SW480 (cell line): ENCODE results near the gene PLEKHG5.

Experiments used
- DNase-seq: peaks from one replicate; pipeline ENCODE4 v3.0.0-alpha.2; 2016; ENCODE audit warnings: low spot score

Gene PLEKHG5

DNA sequence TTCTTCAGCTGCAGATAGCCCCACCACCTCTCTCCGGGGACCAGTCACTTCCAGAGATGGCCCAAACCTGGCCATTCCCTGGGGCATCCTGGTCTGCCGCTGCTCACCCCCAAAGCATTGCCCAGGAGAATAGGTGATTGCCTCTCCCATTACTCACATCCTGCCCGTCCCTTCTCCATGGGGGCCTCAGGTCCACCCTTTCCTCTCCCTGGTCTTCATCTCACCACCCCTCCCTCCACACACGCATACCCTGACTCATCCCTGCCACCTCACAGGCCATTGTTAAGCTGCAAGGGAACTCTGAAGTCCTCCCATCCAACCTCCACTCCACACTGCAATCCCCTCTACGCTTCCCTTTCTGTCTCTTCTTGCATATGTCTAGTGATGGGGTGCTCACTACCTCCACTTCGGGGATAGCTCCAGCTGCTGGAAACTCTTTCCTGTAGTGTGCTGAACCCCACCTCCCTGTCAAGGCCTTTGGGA lies at the start of gene PLEKHG5:
TSS of gene PLEKHG5 (minus strand) at position 188 of the 483 bp plus-strand sequence. CDS start 14,096 bp downstream, outside the sequence.
- DNase-seq = peak; percentile 89

GRCh38 chr1:6538956-6539355 lies 47.5 kb upstream of the PLEKHG5 start:
- no peak for DNase-seq

- DNase-seq = no peak
Measured at GRCh38 chr1:6536291-6536690, 44.8 kb upstream of the PLEKHG5 start.

DNA sequence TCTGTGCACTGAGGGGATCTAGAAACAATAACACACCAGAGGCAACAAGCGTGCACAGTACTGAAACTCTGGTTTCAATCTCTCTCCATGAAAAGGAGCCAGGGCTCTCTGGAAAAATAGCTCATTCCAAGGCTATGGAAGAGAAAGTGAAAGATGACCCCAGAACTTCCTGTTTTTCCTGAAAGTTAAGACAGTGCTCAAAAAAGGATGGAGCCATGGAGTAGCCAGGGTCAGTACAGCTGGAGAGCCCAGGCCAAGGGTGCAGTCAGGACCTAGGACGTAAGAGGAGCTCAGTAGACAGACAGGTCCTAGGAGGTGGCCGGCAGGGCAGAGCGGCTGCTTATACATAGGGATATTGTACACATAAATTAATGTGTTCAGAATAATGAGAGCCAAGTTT lies 43.7 kb upstream of the PLEKHG5 start:
- no peak for DNase-seq

GRCh38 chr1:6534248-6534822 lies 42.9 kb upstream of the PLEKHG5 start:
- no peak for DNase-seq

DNA sequence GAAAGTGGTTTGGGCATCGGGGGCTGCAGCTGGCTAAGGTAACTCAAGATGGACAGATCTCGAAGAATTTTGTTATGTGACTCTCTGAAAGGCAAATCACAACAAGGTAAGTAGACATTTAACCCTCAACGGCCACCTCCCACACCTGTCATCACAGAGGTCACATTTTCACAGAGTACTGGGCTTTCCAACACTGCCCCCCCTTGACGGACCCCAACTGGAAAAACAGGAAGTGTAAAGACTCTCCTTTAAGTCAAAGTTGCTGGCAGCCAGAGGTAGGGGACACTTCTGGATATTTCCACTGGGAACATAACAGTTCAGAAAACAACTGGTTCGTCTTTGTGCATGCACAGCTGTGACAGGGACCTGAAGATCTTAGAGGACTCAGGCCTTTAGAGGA lies 40.5 kb upstream of the PLEKHG5 start:
- DNase-seq = no peak

DNA sequence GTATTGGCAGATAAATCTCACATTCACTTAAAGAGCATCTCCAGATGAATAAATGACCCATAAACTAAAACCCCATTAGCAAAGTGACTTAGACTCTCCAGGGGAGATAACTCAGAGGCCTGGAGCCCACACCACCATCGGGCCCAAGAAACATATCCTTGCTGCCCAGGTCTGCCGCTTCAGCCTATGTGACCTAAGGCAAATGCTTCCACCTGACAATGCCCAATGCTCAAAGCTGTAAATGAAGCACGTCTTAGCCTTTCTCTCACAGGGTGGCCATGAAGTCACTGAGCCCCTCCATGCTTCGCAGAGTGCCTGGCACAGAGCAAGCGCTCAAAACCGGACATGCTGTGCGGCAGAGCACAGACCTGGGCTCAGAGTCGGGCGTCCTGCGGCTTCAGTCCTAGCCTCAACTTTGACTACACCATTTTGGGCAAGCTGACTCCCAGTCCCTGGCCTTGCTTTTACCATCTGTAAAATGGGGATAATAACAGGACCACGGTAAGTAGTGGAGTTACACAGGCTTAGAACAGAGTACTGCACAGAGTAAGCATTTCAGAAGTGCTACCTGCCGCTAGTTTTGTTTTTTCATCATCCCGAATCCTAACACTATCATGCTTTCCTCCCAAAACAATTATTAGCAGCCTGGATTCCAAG lies 39.2 kb upstream of the PLEKHG5 start:
- DNase-seq = no peak

DNA sequence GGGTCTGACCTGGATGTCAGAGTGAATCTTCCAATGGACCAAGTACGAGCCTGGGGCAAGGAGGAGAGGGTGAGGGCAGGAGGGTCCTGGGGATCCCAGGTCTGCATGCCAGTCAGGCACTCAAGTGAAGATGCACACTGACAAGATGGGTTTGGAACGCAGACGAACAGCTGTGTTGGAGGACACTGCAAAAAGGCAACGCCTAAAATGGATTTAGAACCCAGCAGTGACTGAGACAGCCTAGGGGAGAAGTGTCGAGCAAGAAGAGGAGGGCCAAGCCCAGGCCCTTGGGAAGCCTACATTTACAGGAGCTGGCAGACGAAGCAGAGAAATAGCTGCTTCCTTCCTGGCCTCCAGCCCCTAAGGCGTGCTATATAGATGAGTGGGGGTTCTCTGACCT lies 37.0 kb upstream of the PLEKHG5 start:
- no peak for DNase-seq

- DNase-seq = no peak
Measured at GRCh38 chr1:6526316-6526715, 34.8 kb upstream of the PLEKHG5 start.

GRCh38 chr1:6523566-6523965 lies 32.1 kb upstream of the PLEKHG5 start:
- peak; percentile 66 for DNase-seq

- DNase-seq = no peak
Measured at GRCh38 chr1:6521536-6521935, 30.1 kb upstream of the PLEKHG5 start.

- no peak for DNase-seq
Measured at GRCh38 chr1:6519935-6520671, 28.6 kb upstream of the PLEKHG5 start.

DNA sequence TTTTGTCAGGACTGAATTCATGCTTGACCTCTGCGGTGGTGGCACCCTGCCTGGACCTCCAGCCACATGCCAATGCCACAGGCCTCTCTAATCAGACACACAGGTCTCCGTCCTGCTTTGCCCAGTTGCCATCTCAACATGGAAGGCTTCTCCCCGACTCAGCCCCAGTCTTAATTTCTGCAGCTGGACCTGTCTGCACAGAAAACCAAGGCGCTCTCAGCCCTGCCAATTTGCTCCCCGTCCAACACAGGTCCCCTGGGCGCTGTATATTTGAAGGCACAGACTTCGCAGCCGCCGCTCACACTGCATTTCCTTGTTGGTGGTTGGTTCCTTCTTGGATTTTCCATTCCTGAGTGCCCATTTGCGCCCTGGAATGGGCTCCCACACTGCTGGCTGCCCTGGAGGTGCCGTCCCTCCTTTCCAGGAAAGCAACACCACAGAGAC lies 28.0 kb upstream of the PLEKHG5 start:
- DNase-seq = no peak

DNA sequence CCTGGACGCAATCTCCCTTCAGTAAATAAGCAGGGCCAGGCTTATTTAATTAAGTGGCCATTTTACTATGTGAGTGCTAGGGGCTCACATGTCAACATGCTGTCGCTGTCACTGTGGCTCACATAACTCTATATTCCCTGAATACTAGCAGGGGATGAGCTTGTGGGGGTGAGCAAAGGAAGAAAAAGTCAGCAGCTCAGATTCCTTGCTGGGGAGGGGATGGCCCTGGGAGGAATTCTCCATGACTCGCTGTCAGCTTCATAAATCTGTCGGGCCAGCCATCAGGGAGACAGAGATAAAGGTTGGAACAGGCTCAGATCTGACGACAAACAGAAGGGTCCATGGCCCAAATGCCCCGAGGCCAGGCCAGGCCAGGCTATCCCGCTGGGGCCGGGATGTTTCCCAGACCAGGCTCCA lies 26.0 kb upstream of the PLEKHG5 start:
- DNase-seq = no peak

DNA sequence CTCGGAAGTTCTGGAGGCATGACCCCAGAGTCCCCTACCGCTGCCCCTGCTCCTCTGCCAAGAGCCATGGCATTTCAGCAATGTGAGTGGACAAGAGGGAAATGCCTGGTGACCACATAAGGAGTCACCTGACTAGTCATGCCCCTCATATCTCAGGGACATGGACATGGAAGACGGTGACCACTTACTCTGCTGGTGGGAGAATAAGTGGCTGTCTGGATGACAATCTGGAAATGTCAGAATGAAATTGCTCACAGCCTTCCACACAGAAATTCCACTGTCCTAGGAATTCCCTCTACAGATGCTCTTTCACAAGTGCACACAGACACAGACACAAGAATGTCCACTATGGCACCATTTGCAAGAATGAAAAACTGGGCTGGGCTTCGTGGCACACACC lies 24.3 kb upstream of the PLEKHG5 start:
- DNase-seq = no peak

- DNase-seq = no peak
Measured at GRCh38 chr1:6513320-6513801, 21.9 kb upstream of the PLEKHG5 start.

- DNase-seq = no peak
Measured at GRCh38 chr1:6512908-6513280, 21.4 kb upstream of the PLEKHG5 start.

GRCh38 chr1:6512245-6512907 lies 20.9 kb upstream of the PLEKHG5 start:
- no peak for DNase-seq

DNA sequence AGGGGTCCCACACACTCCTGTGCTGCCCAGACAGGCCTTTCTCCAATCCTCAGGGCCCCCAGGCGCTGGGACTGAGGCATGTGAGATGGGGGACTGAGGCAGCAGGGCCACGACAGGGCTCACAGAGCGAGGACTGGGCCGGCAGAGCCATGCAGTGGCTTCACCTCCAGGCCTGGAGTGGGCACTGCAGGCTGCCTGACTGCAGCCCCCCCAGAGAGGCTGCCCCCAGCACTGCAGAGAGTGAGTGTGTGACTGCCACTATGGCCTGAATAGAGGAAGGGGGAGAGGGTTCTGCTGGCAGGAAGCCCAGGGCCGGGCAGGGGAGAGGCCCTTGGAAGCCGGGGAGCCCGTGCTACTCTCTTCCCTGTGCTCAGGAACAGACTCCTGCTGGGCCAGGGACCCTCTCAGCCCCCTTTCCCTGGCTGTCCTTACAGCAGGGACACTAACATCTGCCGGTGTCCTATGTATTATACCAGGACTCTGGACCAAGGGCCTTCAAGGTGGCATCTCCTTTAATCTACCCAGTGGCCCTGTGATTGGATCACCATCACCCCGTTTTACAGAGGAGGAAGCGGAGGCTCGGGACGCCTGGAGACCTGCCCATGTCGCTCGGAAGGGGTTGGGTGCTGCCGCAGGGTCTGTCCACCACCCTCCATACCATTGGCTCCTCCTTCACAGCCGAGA lies 20.2 kb upstream of the PLEKHG5 start:
- DNase-seq = no peak

- no peak for DNase-seq
Measured at GRCh38 chr1:6511056-6511455, 19.6 kb upstream of the PLEKHG5 start.

DNA sequence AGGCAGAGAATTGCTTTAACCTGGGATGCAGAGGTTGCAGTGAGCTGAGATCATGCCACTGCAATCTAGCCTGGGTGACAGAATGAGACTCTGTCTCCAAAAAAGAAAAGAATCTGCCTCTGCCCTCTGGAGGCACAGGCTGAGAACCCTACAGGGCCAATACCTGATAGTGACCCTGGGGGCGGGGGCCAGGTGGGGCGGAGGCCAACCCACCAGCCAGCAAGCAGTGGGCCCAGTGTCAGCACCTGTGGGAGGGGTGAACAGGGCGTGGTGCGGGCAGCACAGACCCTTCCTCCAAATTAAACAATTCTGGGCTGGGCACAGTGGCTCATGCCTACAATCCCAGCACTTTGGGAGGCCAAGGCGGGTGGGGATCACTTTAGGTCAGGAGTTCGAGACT lies 19.0 kb upstream of the PLEKHG5 start:
- DNase-seq = no peak

DNA sequence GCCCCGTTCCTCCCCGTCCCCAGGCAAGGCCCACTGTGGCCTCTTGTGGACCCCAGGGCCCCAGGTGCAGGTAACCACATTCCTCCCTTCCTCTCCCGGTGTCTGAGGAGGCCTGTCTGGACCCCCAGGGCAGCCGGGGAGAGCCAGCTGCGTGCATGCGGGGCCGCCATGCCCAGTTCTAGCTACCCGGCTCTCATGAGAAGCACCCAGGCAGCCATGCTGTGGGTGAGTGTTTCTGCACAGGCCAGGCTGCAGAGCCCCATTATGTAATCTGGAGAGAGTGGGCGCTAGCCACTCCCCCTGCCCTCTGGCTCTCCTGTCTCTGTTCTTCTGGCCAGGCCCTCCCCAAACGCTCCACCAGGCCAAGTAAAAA lies 18.4 kb upstream of the PLEKHG5 start:
- DNase-seq = no peak
